ENCODE data around the gene SCGB1A1. TPM values are rescaled to one million over a fixed set of nuclear protein-coding genes. Genes with fewer than 3 reads are reported as not detected.

Gene SCGB1A1
- total and polyA plus RNA-seq, 7 experiments from 2014 or later = not detected

Other genes with a start within 250 kb of the SCGB1A1 start
- not detected for gene SCGB1D1, start 228.8 kb upstream of the SCGB1A1 start, total RNA-seq
- gene SCGB1D1, start 228.8 kb upstream of the SCGB1A1 start, polyA plus RNA-seq = not detected
- not detected for gene SCGB2A1, start 210.4 kb upstream of the SCGB1A1 start, total RNA-seq
- gene SCGB2A1, start 210.4 kb upstream of the SCGB1A1 start, polyA plus RNA-seq = not detected
- gene SCGB1D2, start 176.8 kb upstream of the SCGB1A1 start, total RNA-seq = not detected
- gene SCGB1D2, start 176.8 kb upstream of the SCGB1A1 start, polyA plus RNA-seq = not detected
- not detected for gene SCGB2A2, start 148.9 kb upstream of the SCGB1A1 start, total RNA-seq
- gene SCGB2A2, start 148.9 kb upstream of the SCGB1A1 start, polyA plus RNA-seq = not detected
- not detected for gene SCGB1D4, start 120.0 kb upstream of the SCGB1A1 start, total RNA-seq
- gene SCGB1D4, start 120.0 kb upstream of the SCGB1A1 start, polyA plus RNA-seq = not detected
- 10 to 100 TPM in 1 of 5 experiments, 1 to 10 TPM in 4; 2.1 to 10.6 (median 4.3) TPM for gene ASRGL1, start 81.6 kb upstream of the SCGB1A1 start, total RNA-seq
- 1 to 10 TPM; 3.1 to 4.2 TPM for gene ASRGL1, start 81.6 kb upstream of the SCGB1A1 start, polyA plus RNA-seq
- gene AHNAK, start 127.8 kb downstream of the SCGB1A1 start, total RNA-seq = 100 to 1,000 TPM; 174 to 622 (median 243) TPM
- gene AHNAK, start 127.8 kb downstream of the SCGB1A1 start, polyA plus RNA-seq = 1 to 10 TPM; 6.7 to 7.7 TPM
- gene EEF1G, start 154.9 kb downstream of the SCGB1A1 start, total RNA-seq = 1,000 to 10,000 TPM; 1,186 to 2,550 (median 2,338) TPM
- 1,000 to 10,000 TPM; 2,027 to 2,354 TPM for gene EEF1G, start 154.9 kb downstream of the SCGB1A1 start, polyA plus RNA-seq
- gene TUT1, start 172.5 kb downstream of the SCGB1A1 start, total RNA-seq = 10 to 100 TPM; 34.5 to 54.6 (median 37.4) TPM
- 10 to 100 TPM; 20.2 to 25.4 TPM for gene TUT1, start 172.5 kb downstream of the SCGB1A1 start, polyA plus RNA-seq
- gene MTA2, start 182.8 kb downstream of the SCGB1A1 start, total RNA-seq = 100 to 1,000 TPM; 134 to 238 (median 199) TPM
- 10 to 100 TPM; 25.6 to 46.4 TPM for gene MTA2, start 182.8 kb downstream of the SCGB1A1 start, polyA plus RNA-seq
- 100 to 1,000 TPM; 152 to 209 (median 188) TPM for gene EML3, start 193.7 kb downstream of the SCGB1A1 start, total RNA-seq
- gene EML3, start 193.7 kb downstream of the SCGB1A1 start, polyA plus RNA-seq = 10 to 100 TPM; 14.6 to 23.9 TPM
- 1 to 10 TPM; 1.2 to 2.4 (median 2.0) TPM for gene ROM1, start 194.2 kb downstream of the SCGB1A1 start, total RNA-seq
- gene ROM1, start 194.2 kb downstream of the SCGB1A1 start, polyA plus RNA-seq = under 1 TPM in 1 of 2 donors, not detected in 1; 0.51 TPM
- 10 to 100 TPM; 55.8 to 78.1 (median 71.2) TPM for gene B3GAT3, start 203.0 kb downstream of the SCGB1A1 start, total RNA-seq
- 10 to 100 TPM; 35.0 to 41.9 TPM for gene B3GAT3, start 203.0 kb downstream of the SCGB1A1 start, polyA plus RNA-seq
- gene GANAB, start 227.6 kb downstream of the SCGB1A1 start, total RNA-seq = 100 to 1,000 TPM; 203 to 313 (median 286) TPM
- 100 to 1,000 TPM; 157 to 189 TPM for gene GANAB, start 227.6 kb downstream of the SCGB1A1 start, polyA plus RNA-seq
- gene INTS5, start 234.3 kb downstream of the SCGB1A1 start, total RNA-seq = 10 to 100 TPM; 14.0 to 33.8 (median 32.1) TPM
- gene INTS5, start 234.3 kb downstream of the SCGB1A1 start, polyA plus RNA-seq = 10 to 100 TPM; 39.1 to 72.2 TPM
- 100 to 1,000 TPM in 1 of 5 experiments, 10 to 100 TPM in 4; 23.2 to 103 (median 47.6) TPM for gene C11orf98, start 246.2 kb downstream of the SCGB1A1 start, total RNA-seq
- 10 to 100 TPM; 84.2 to 96.9 TPM for gene C11orf98, start 246.2 kb downstream of the SCGB1A1 start, polyA plus RNA-seq
- 10 to 100 TPM in 4 of 5 experiments, 1 to 10 TPM in 1; 8.9 to 29.3 (median 23.7) TPM for gene CSKMT, start 246.3 kb downstream of the SCGB1A1 start, total RNA-seq
- gene CSKMT, start 246.3 kb downstream of the SCGB1A1 start, polyA plus RNA-seq = 1 to 10 TPM; 2.5 TPM

All from naive thymus-derived CD4-positive, alpha-beta T cell (primary cell).